NCI-H2029 treated with DMSO at 0.1 percent for 48 hours (cell line): Measurements from ENCODE around the gene PDXDC1.
"Not testable (repeated sequence)": the region's sequence is repeated elsewhere in the genome, so short reads cannot be mapped to it uniquely, and the experiment has no call there.

Experiments
- DNase-seq: peaks from one replicate; lab custom pipeline; 2025; lab: John Stamatoyannopoulos, UW

Gene PDXDC1

DNA sequence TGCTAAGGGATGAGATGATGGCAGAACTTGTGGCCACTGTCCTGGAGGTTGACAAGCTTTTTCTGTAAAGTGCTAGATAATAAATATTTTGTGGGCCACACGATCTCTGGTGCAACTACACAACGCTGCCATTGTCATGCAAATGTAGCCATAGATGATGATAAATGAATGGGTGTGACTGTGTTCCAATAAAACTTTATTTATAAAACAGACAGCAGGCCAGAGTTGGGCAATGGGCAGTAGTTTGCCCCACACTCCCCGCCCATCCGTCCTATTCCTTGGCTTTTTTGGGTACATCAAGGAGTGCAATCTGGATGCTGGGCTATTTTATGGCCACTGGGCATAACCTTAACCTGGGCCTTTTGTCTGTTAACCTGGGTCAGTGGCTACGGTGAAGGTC lies 184.8 kb downstream of the PDXDC1 start:
- not testable (repeated sequence) for DNase-seq

DNA sequence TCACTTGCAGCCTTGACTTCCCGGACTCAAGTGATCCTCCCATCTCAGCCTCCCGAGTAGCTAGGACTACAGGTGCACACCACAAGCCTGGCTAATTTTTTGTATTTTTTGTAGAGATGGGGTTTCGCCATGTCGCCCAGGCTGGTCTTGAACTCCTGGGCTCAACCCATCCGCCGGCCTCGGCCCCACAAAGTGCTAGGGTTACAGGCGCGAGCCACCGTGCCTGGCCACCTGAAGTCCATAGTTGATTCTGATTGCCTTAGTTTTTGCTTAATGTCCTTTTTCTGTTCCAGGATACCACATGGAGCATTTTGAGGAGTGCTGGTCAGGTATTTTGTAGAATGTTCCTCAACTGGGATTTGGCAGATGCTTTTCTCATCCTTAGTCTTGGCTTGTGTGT lies 185.7 kb downstream of the PDXDC1 start:
- DNase-seq = not testable (repeated sequence)

DNA sequence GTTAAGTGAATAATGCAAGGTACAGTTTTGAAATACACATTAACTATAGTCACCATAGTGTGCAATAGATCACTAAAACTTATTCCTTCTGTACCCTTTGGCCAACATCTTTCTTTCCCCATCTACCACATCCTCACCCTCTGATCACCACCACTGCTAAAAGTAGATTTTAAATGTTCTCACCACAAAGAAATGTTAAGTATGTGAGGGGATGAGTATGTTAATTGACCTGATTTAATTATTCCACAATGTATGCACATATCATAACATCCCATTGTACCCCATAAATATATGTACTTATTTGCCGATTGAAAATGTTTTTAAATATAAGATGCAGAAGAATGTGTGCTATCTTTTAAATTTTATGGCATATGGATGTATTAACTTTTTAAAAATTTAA lies 188.2 kb downstream of the PDXDC1 start:
- not testable (repeated sequence) for DNase-seq

DNA sequence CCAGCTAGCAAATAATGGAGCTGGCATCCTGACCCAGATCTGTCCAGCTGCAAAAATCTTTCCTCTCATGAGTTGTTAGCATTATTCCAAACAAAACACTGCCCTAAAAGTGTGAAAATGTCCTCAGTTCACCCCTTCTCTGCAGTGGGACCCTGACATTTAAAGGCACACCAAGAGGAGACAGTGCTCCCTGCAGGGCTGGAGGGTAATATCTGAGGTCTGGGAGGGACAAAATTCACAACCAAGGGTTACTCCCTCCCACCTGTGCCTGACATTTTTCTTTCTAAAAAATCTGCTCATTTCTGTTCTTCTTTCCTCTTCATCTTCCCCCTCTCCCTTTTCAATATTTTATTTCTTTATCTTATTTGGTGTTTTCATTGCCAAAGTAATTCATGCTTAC lies 191.4 kb downstream of the PDXDC1 start:
- not testable (repeated sequence) for DNase-seq

DNA sequence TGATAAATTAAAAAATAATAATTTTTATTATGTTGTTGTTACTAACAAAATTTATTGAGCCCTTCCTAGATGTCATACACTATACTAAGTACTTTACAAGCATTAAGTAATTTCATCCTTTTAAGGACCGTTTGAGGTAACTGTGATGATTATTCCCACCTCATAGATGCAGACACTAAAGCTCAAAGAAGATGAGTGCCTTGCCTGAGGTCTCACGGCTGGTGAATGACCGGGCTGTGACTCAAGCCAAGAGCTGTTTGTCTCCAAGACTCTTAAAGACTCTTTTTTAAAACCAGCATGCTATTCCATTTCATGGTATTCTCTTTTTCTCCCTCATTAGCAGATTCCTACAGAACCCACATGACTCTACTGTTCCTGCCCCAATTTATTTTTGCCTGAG lies 193.5 kb downstream of the PDXDC1 start:
- not testable (repeated sequence) for DNase-seq

DNA sequence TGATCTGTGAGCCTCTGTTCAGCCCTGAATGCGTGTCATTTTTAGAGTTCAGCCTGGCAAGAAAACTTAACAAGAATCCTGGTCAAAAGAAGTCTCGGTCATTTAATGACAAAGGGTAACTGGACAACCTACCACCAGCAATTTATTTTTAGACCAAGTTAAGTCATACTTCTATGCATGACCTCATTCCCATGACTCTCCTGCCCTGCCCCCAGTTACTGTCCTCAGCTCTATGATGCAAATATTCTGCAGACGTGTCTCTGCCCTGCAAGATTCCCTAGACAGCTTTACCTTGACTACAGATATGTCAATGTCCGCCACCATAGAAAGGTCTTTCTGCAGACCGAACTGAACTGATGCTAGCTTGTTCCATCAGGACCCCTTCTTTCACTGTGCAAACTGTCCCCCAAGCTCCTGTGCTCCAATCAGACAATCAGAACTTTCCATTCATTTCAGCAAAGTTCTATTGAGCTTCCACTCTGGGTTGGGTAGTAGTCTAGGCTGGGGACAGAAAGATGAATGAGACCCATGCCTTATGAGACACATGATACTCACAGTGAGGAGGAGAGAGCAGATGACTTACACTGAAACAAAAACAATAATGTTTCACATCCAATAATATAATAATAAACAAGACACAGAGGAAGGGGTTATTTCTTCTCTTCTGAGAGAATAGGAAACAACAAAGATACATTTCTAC lies 194.3 kb downstream of the PDXDC1 start:
- not testable (repeated sequence) for DNase-seq

DNA sequence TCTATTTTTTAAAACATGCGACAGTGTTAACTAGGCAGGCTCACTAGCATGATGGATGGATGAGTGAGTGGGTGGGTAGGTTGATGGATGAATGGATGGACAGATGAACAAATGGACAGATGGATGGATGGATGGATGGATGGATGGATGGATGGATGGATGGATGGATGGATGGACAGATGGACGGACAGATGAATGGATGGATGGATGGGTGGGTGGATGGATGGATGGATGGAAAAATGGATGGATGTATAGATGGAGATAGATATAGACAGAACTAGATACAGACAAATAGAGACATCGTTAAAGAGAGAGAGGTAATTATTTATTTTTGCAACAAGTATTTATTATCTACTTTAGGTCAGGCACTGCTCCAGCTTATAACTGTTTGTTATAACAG lies 205.1 kb downstream of the PDXDC1 start:
- DNase-seq = not testable (repeated sequence)

DNA sequence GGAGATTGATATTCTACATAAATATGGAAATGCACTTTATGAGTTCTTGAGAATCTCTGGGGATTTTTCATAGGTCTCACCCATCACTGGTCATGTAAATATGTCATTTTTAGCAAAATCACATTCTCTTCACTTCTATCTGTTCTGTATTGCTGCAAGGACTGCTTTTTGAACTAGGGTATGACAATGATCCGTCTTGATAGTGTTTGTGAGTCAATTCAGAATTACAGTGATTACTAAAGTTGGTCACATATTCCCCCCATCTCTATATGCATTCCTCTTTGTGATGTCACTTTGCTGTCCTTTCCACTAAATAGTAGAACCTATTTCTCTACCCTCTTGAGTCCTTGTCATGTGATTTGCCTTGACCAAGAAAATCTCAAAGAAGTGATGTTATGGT lies 206.1 kb downstream of the PDXDC1 start:
- DNase-seq = not testable (repeated sequence)

DNA sequence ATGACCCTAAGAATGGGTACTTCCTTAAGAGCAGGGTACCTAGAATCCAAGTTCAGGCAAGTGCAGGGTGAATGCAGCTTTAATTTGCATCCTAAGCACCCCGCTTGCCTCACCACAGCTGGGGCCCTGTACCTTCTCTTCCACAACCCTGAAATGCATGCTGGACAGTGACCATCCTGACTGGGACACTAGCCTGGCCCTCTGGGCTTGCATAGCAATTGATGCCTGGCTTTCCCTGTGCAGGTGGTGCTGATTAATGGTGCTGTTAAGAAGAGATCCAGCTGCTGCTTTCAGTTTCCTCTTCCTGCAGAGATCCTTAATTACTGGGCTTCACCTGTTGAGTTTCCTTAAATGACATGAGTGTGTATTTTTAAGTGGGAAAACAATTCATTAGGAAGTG lies 209.2 kb downstream of the PDXDC1 start:
- not testable (repeated sequence) for DNase-seq
